ENCODE results near the gene FOXK1.
A peak's percentile ranks its signal among the peaks of the same experiment; 100 is the strongest.

Gene FOXK1

GRCh38 chr7:4763091-4763793, 81.1 kb downstream of the FOXK1 start:
- no peak for DNase-seq (ENCODE audit: extremely low read depth in 1 of 2, low read depth in 1 of 2)

- DNase-seq (ENCODE audit: extremely low read depth in 1 of 2, low read depth in 1 of 2) = no peak
These were observed 81.7 kb downstream of the FOXK1 start for GRCh38 chr7:4763794-4764185.

- DNase-seq (ENCODE audit: extremely low read depth in 1 of 2, low read depth in 1 of 2) = no peak
These were observed 82.4 kb downstream of the FOXK1 start for GRCh38 chr7:4764402-4765007.

GRCh38 chr7:4765776-4766490, 83.8 kb downstream of the FOXK1 start:
- DNase-seq (ENCODE audit: extremely low read depth in 1 of 2, low read depth in 1 of 2) = no peak

GRCh38 chr7:4766666-4767519, 84.8 kb downstream of the FOXK1 start:
- no peak for DNase-seq (ENCODE audit: extremely low read depth in 1 of 2, low read depth in 1 of 2)

- no peak for DNase-seq (ENCODE audit: extremely low read depth in 1 of 2, low read depth in 1 of 2)
These were observed 86.8 kb downstream of the FOXK1 start for GRCh38 chr7:4768597-4769569.

GRCh38 chr7:4769761-4770160, 87.7 kb downstream of the FOXK1 start:
- no peak for DNase-seq (ENCODE audit: extremely low read depth in 1 of 2, low read depth in 1 of 2)

- no peak for DNase-seq (ENCODE audit: extremely low read depth in 1 of 2, low read depth in 1 of 2)
These were observed 88.8 kb downstream of the FOXK1 start for GRCh38 chr7:4770886-4771285.

- no peak for DNase-seq (ENCODE audit: extremely low read depth in 1 of 2, low read depth in 1 of 2)
These were observed 89.6 kb downstream of the FOXK1 start for GRCh38 chr7:4771737-4772136.

- DNase-seq (ENCODE audit: extremely low read depth in 1 of 2, low read depth in 1 of 2) = no peak
These were observed 90.2 kb downstream of the FOXK1 start for GRCh38 chr7:4772306-4772705.

- no peak for DNase-seq (ENCODE audit: extremely low read depth in 1 of 2, low read depth in 1 of 2)
These were observed 91.9 kb downstream of the FOXK1 start for GRCh38 chr7:4774007-4774406.

- no peak for DNase-seq (ENCODE audit: extremely low read depth in 1 of 2, low read depth in 1 of 2)
These were observed 92.7 kb downstream of the FOXK1 start for GRCh38 chr7:4774658-4775249.

GRCh38 chr7:4775250-4775847, 93.3 kb downstream of the FOXK1 start, which contains the start of gene AP5Z1:
Gene AP5Z1, plus strand, starts transcription at chr7:4775623. Its CDS starts 93 bp downstream, at chr7:4775716.
- DNase-seq (ENCODE audit: extremely low read depth in 1 of 2, low read depth in 1 of 2) = peak; percentile 94 to 95

GRCh38 chr7:4775848-4776623, 93.9 kb downstream of the FOXK1 start:
- DNase-seq (ENCODE audit: extremely low read depth in 1 of 2, low read depth in 1 of 2) = no peak

GRCh38 chr7:4779118-4779517, 97.0 kb downstream of the FOXK1 start:
- DNase-seq (ENCODE audit: extremely low read depth in 1 of 2, low read depth in 1 of 2) = no peak

- DNase-seq (ENCODE audit: extremely low read depth in 1 of 2, low read depth in 1 of 2) = no peak
These were observed 99.4 kb downstream of the FOXK1 start for GRCh38 chr7:4781366-4782069.

GRCh38 chr7:4782333-4783291, 100.5 kb downstream of the FOXK1 start:
- no peak for DNase-seq (ENCODE audit: extremely low read depth in 1 of 2, low read depth in 1 of 2)

Measured in stimulated activated CD8-positive, alpha-beta memory T cell treated with anti-CD3 and anti-CD28 coated beads, Interleukin-7, amount 100 ng/mL, for 48 hours (primary cell).